GM20431 (cell line): ENCODE results near the gene GAPVD1.

Experiments used
- in situ Hi-C: fragments of 300-500 bp; cut with MseI, MboI; formaldehyde crosslinking; loops from one replicate; pipeline ENCODE4 v1.15.0; 2020; ENCODE audit warnings: low sequenced_read_pairs; ENCODE audit not compliant: unreplicated experiment

GAPVD1 gene

DNA sequence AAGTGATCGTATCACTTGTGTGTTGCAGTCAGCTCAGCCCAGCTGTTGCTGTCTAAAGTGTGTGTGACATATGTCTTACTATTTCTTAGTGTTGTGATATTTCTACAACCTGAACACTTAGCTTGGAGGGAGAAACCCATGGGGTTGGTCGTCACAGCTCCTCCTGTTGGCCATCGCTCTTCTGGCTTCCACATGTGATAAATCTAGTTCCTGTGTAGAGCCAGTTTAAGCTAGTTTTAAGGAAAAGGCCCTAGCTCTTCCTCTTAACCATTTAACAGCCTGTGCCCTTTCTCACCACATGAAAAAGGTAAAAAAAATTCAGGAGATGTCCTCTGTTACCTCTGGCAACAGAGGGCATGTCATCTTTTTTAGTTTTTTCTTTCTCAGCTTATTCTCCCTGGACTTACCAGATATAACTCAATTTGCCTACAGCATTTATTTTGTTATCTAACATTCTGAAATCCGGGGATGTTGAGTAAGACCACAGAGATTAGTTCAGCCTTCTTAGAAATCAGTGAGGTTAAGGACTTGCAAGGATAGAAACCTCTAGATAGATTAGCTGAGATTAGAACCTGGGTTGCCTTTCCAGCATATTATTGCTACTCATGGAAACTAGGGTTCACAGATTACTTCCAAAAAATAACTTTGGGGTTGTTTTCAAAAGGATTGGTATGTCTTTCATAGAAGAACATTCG lies 100.4 kb downstream of the GAPVD1 start:
- in situ Hi-C loops, result no loop called here

DNA sequence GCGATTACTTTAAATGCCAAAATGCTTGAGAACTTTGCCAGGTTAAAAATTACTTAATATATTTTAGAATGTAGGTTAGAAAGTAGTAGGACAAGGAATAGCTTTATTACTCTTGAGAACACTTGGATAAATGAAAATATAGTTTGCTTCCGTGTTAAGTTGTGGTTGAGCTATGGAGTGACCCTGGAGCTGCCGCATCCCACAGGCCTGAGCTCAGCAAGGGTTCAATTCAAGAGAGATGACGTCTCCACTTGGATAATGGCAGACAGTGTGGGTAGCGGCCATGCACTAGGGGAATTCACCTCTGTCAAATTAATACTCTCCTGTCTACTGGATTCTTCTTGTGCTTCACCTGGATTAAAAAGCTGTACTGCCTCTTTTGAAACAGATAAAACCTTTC lies 105.0 kb downstream of the GAPVD1 start:
- in situ Hi-C loops, result no loop called here

DNA sequence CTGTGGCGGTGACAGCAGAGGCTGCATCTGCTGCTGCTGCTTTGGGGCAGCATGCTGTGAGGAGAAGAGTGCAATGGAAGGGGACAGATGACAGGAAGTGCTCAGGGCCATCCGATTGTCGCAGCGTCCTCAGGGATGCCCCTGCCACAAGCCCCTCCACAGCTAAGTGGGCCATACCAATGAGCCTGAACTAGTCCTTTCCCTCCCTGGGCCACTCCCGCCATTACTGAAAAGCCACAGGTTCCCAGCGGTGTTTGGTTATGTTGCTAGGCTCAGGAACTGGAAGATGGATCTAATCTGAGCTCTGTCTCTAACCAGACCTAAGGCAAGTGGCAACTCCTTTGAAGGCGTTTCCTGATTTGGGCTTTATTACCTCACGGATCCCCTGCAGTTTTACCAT lies 109.2 kb downstream of the GAPVD1 start:
- in situ Hi-C loops, result no loop called here

DNA sequence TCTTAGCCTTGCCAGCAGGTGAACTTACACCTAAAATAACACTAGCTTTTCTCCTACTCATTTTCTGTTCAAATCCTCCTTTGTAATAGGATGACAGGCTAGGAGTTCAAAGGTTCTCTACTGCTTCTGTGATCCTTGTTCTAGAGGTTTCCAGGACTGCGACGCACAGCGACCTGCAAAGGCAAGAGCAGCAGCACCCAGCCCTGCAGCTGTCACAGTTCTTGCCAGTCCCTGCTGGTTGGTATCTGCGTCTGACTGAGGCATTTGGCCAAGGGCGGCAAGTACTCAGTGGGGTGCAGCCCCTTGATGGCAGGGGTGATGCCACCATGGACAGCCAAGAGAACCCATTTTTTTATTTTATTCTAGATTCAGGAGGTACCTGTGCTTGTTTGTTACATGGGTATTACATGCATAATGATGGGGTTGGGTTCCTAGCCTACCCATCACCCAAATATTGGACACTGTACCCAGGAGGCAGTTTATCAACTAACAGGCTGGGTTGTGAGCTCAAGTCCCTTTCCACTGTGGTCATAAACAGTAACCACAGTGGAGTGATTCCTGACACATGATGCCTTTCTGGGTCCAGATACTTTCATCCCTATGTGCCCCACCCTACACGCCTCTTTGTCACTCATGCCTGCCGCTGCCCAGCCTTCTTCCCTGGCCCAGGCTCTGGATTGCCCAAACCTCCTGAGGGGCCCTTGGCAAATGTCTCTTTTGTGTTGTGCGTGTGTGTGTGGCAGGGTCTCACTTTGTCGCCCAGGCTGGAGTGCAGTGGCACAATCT lies 111.0 kb downstream of the GAPVD1 start:
- in situ Hi-C loops, result no loop called here

DNA sequence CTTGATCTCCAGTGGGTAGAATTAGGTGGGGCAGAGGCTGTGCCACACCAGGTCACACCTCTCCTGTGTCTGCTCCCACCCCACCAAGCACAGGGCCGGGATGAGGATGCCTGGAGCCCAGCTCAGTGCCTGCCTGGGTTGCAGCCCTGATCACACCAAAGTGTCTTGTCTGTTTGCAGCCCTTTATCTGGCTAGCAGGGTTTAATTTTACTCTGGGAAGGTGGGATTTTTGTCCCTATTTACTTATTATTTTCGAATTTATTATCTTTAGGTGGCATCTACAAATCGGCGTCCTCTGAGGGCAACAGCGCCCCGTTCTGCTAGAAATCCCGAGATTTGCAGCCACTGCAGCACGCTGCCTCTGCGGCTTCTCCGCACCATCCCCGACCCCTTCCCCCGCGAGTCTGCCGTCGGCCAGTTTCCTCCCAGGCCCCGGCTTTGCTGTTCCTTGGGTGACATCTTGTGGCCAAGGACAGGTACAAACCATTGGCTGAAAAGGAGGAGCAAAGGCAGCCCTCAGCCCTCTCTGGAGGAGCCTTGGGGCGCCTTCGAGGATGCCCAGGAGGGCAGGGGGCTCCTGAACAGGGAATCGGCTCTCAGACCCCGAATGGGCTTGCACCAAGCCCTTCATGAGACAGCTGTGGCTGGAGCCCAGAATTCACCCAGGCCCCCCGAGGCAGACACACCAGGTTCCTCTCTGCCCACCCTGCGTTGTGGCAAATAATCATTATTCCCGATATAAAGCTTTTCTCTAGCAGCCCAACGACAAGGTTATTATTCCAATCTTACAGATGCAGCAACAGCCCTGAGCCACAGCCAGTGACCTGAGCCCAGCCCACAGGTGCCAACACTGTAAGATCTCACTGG lies 113.0 kb downstream of the GAPVD1 start:
- in situ Hi-C loops, result no loop called here

GRCh38 chr9:125375820-125376219 lies 114.2 kb downstream of the GAPVD1 start:
- in situ Hi-C loops, result no loop called here

DNA sequence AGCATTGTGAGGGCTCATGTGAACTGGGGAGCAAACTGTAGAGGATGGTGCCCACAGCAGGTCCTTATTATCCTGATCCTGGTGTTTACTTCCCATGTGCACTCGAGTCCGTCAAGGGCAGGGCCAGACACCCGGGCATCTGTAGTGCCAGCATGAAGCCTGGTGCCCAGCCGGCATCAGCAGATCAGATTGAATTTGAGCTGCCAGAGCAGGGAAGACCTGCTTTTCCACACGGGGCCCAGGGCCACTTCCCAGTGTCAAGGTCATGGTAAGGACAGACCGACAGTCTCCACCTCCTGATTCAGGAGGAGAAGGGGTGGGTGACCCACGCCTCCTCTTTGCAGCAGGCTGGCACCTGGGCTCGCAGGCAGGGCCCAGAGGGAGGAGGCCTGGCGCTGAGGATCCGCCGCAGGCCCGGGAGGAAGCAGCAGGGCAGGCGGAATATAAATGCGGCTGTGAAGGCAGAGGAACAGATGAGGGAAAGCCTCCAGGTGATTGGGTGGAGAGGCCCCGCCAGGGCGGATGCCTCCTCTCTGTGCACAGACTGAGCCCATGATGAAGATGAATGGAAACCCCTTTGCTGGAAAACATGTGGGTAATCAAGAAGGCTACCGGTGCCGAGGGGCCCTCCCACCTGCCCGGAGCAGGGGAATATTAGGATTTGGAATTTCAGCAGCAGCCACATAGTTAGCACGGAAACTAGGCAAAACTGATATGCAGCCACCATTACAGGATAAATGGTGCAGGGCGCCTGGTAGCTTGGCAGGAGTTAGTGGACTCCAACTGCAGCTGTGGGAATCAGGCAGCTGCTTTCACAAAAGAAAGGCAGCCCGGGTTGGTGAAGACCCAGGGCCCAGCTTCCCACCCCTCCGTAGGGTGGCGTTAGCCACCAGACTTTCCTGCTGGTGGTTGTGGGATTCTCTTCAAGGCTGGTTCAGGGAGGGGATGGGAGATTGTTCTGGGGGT lies 114.9 kb downstream of the GAPVD1 start:
- in situ Hi-C loops, result no loop called here

- in situ Hi-C loops, result no loop called here
Observed at GRCh38 chr9:125377584-125378250, 116.1 kb downstream of the GAPVD1 start.

DNA sequence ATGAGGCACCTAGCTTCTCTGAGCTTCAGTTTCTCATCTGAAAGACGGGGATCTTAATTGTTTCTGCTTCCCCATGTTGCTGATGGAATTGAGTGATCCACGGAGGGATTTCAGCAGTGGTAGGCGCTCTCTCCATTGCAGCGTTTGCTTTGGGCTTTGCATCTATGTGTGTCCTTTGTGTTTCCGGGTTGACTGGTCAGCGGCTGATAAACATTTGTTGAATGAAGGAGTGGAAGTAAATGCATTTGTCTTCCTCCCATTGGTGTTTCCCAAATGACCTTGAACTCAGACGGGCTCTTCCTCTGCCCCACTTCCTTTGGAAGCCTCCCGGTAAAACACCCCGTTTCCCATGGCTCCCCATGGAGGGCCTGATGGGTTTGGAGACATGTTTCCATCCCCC lies 117.2 kb downstream of the GAPVD1 start:
- in situ Hi-C loops, result no loop called here

- in situ Hi-C loops, result no loop called here
Observed at GRCh38 chr9:125379208-125379607, 117.6 kb downstream of the GAPVD1 start.

DNA sequence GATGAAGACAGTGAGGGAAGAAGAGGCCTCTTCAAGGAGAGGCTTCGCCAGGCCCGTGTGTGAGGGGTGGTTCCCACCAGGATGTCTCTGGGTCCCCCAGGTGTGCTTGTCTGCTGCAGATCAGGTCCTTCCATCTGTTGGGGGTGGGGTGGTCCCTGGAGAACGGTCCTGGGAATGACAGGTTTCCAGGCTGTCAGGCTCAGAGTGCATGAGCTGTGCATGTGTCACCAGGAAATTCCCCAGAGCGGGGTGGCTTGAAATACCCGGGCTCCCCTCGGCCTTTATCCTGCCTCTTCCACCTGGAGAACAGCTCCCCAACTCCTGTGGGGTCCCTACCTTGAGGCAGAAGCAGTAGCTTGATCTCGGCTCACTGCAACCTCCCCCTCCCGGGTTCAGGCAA lies 118.8 kb downstream of the GAPVD1 start:
- in situ Hi-C loops, result no loop called here

- in situ Hi-C loops, result no loop called here
Observed at GRCh38 chr9:125387861-125388524, 126.4 kb downstream of the GAPVD1 start.

DNA sequence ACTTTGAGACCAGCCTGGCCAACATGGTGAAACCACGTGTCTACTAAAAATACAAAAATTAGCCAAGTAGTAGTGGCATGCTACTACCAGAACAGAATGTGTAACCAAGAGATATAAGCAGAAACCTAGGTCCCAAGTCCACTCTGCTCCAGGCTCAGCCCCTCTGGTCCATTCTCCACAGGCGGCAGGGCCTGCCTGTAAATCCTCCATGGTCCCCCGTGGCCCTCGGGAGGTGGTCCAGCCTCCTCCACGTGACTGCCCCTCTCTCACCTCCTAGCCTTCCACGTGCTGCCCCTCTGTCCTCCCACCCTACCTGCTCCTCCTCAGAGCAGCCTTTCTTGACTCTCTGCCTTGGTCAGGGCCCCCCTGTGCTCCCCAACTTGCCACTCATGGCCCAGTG lies 127.4 kb downstream of the GAPVD1 start:
- in situ Hi-C loops, result no loop called here

DNA sequence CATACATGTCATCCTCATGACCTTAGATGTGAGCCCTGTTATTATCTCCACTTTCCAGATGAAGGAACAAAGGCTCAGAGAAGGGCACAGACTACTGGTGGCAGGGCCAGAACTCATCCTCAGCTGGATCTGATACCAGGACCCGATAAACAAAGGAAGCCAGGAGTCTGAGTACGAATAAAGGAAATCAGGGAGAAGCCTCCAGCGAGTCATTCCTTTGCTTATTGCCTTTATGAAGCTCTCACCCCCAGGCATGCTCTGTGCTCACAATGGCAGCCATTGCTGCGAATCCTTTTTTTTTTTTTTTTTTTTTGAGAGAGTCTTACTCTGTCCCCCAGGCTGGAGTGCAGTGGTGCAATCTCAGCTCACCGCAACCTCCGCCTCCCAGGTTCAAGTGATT lies 130.1 kb downstream of the GAPVD1 start:
- in situ Hi-C loops, result no loop called here

DNA sequence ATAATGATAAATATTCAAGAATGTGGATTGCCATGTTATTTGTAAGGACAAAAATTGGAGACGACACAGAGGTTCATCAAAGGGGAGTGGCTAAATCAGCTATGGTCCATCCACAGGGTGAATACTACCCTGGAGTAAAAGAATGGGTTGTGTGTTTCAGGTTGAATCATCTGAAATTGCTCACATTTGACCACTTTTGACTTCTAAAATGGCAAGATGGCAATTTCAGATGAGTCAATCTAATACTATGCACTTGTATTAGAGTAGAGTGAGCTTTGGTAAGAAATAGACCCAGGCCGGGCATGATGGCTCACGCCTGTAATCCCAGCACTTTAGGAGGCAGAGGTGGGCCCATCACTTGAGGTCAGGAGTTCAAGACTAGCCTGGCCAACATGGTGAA lies 131.8 kb downstream of the GAPVD1 start:
- in situ Hi-C loops, result no loop called here

DNA sequence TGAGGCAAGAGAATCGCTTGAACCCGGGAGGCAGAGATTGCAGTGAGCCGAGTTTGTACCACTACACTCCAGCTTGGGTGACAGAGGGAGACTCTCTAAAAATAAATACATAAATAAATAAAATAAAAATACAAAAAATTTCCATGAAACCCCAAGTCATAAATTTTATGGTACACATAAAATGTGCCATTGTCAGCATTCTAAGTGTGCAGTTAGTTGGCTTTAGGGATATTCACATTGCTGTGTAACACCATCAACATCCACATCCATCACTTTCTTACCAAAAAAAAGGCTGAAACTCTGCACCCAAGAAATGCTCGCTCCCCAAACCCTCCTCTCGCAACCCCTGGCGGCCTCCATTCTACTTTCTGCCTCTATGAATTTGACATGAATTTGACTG lies 135.2 kb downstream of the GAPVD1 start:
- in situ Hi-C loops, result no loop called here

DNA sequence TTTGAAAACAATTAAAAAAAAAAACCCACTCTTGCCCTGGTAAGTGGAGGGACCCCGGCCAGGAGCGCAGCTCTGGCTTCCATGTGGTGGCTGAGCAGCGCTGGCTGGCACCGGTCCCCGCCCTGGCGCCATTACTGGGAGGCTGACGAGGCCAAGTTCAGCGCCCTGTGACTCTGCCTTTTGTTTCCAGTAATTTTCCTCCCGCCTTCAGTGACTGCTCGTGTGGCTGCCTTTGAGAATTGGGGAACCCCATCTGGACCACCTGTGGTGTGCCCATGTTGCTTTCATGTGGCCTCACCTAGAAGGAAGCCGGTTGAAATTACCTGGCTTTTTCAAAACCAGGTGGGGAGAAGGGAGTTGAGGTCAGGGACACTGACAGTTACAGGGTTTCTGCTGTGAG lies 136.1 kb downstream of the GAPVD1 start:
- in situ Hi-C loops, result no loop called here

DNA sequence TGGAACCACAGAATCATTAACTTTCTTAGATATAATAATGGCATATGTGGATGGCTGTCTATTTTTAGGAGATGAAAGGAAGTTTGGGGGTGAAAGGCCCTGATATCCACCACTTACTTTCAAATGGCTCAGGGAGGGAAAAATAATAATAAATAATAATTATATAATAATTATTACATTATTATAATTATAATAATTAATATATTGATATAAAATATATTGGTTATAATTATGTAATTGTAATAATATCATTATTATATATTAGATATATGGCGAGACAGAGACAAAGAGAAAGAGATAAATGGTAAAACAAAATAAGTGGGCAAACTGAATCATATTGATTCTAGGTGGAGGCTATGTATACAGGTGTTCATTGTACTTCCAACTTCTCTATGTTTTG lies 136.6 kb downstream of the GAPVD1 start:
- in situ Hi-C loops, result no loop called here

- in situ Hi-C loops, result no loop called here
Observed at GRCh38 chr9:125399165-125399564, 137.5 kb downstream of the GAPVD1 start.
